Measurements from ENCODE around the gene ARID1B. TPM values are rescaled to one million over a fixed set of nuclear protein-coding genes. Genes with fewer than 3 reads are reported as not detected.

The ARID1B gene
- total RNA-seq (2011; cell fraction: chromatin; rRNA removed; ENCODE audit: low replicate concordance) = 166 and 348 TPM in 2 replicates
- 89.6 and 106 TPM in 2 replicates for total RNA-seq (2011; cell fraction: nucleolus; rRNA removed)
- total RNA-seq (2011; cell fraction: nucleoplasm; rRNA removed) = 226 and 418 TPM in 2 replicates
- total RNA-seq (2014; rRNA removed) (19.3 and 21.3 TPM in 2 replicates), total RNA-seq (2014; rRNA removed; fragmentation: Illumina TruSeq; extraction: Trizol) (32.9 and 37.6 TPM in 2 replicates), total RNA-seq (2015; rRNA removed; fragmentation: Illumina TruSeq; extraction: Trizol) (33.7 and 34.3 TPM in 2 replicates), total RNA-seq (2021) (48.6 and 50.5 TPM in 2 replicates), polyA plus RNA-seq (2011; rRNA removed) (20.5 and 20.7 TPM in 2 replicates), polyA plus RNA-seq (2014; fragmentation: Illumina TruSeq; extraction: Trizol) (26.2 and 30.1 TPM in 2 replicates), polyA plus RNA-seq (2014; fragmentation: Nextera tagmentation; extraction: Ambion mirVana) (10 to 100 TPM; 12.5 to 25.8 TPM), polyA plus RNA-seq (2014; rRNA removed) (21.8 and 22.3 TPM in 2 replicates), polyA minus RNA-seq (2011; rRNA and poly(A)+ RNA removed) (81.8 and 86.3 TPM in 2 replicates), Bru-seq, nascent RNA (percentile 83 among the genes with signal in this experiment), BruChase-seq, experiment 1, labeled RNA remaining after a 2-hour chase (percentile 86 among the genes with signal in this experiment), BruChase-seq, experiment 2, labeled RNA remaining after a 6-hour chase (percentile 82 among the genes with signal in this experiment)
- 16.9 and 20.5 TPM in 2 replicates for polyA plus RNA-seq (2011; cell fraction: cytosol; rRNA removed)
- polyA plus RNA-seq (2011; cell fraction: nucleus; rRNA removed) = 46.8 and 68.6 TPM in 2 replicates
- 25.9 and 27.1 TPM in 2 replicates for polyA plus RNA-seq (2012)
- 64.9 and 82.5 TPM in 2 replicates for polyA minus RNA-seq (2011; cell fraction: cytosol; rRNA and poly(A)+ RNA removed)
- 157 and 175 TPM in 2 replicates for polyA minus RNA-seq (2011; cell fraction: nucleus; rRNA and poly(A)+ RNA removed)
- long read RNA-seq, experiment 1, full-length matches to known transcripts = 49 of 168 reads
- long read RNA-seq, experiment 1, partial matches to known transcripts = 87 of 168 reads
- long read RNA-seq, experiment 1, other reads (novel, unspliced or antisense) = 32 of 168 reads
- long read RNA-seq, experiment 2, full-length matches to known transcripts = 11 of 26 reads
- long read RNA-seq, experiment 2, partial matches to known transcripts = 3 of 26 reads
- long read RNA-seq, experiment 2, other reads (novel, unspliced or antisense) = 12 of 26 reads
- long read RNA-seq, experiment 3, full-length matches to known transcripts = 1 of 7 reads
- long read RNA-seq, experiment 3, partial matches to known transcripts = 2 of 7 reads
- long read RNA-seq, experiment 3, other reads (novel, unspliced or antisense) = 4 of 7 reads

DNA sequence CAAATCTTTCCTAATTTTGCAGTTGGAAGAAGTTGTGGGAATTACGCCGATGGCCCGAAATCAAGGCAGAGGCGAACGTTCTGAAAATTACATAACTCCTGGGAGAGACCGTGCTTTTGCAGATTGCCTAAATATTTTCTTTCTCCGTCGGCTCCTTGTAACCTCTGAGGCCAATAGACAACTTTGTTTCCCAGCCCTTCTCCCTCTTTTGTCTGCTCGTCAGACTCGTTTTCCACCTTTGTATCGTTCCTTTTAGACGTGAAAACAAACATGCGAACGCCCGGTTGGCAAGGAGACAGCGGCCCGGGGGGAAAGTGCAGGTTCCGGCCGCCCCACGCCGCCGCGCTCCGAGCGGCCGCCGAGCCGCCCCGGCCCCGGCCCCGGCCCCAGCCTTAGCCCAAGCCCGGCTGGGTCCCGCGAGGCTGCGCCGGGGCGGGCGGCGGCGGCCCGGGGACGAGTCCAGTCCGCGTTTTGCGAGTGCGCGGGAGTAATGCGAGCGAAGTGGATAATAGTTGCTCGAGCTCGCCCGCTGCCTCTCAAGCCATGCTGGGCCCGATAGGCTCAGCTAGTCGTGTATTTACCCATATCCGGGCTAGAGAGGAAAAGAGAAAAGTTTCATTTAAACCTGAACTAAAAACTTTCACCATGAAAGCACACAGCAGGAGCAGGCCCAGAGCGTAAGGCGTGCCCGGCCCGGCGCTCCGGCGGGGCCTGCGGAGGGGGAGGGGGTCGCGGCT, at the start of gene ARID1B:
ARID1B (plus strand) TSS at position 539 of the 737 bp plus-strand sequence. CDS start 303 bp downstream, outside the sequence.
- no peaks in the 10 kb centered on the region for H4K20me1 ChIP-seq (replicated peaks; ENCODE audit: control insufficient read depth, insufficient read depth, low read length)
- BruUV-seq (replicated peaks) = no TSS peak
- ChIA-PET POLR2A (interaction anchor here (0.8 to 2.4 kb wide), 5 partner anchors 8 to 24 kb away, joined by 3 to 6 read pairs (median 4); no protein-coding TSS in a partner anchor), CTCF (ENCODE audit: low intra/inter-chr PET ratio) (no interaction called here)
- peak within 1 kb of the TSS; percentile 94 for H3K4me2 ChIP-seq (ENCODE audit: insufficient read depth, low read length)
- ATAC-seq = peak; percentile 49
- H2AFZ ChIP-seq (ENCODE audit: low read depth, low read length) = peak within 1 kb of the TSS; percentile 93
- FAIRE-seq = no peak
- in situ Hi-C loops (cut with MboI) = no loop called here
- no peaks in the 10 kb centered on the region for H3K9me3 ChIP-seq (replicated peaks; ENCODE audit: control insufficient read depth, insufficient read depth, low read depth, low read length)
- peak within 1 kb of the TSS; percentile 95 for H3K27ac ChIP-seq (ENCODE audit: extremely low read depth, low read depth, low read length)
- H3K4me1 ChIP-seq (replicated peaks in 1 of 2; ENCODE audit: control insufficient read depth in 2 of 2, insufficient read depth in 2 of 2, low read length in 2 of 2) = peaks cover 8 to 15% of the 10 kb centered on the region in 2 experiments; a peak in 3 of 5 replicates
- under 1% methylated on average over 63 of the region's 65 CpGs for WGBS (ENCODE audit: insufficient coverage, low coverage, missing lambda C conversion rate)
- H3K9me1 ChIP-seq (ENCODE audit: control insufficient read depth, insufficient read depth, low read length) = no peaks in the 10 kb centered on the region
- H3K79me2 ChIP-seq (ENCODE audit: control insufficient read depth, insufficient read depth, low read length) = peaks cover 51% of the 10 kb centered on the region
- intact Hi-C loops (cut with micrococcal nuclease) = loop anchor here (1.0 to 5.0 kb wide), 3 partner anchors 56 to 215 kb away; no protein-coding TSS in a partner anchor
- H3K36me3 ChIP-seq (ENCODE audit: control insufficient read depth, insufficient read depth, low read length) = no peaks in the 10 kb centered on the region
- DNase-seq (ENCODE audit: extremely low read depth in 1 of 4, low spot score in 3 of 4) = peak; percentile 75 to 83 (median 80)
- peak within 1 kb of the TSS; percentile 88 to 98 for H3K9ac ChIP-seq (ENCODE audit: insufficient read depth in 1 of 2, low read depth in 2 of 2, low read length in 2 of 2)
- H3K27me3 ChIP-seq (ENCODE audit: control insufficient read depth in 2 of 2, insufficient read depth in 2 of 2, low read length in 2 of 2) = no peaks in the 10 kb centered on the region
- H3K4me3 ChIP-seq = peak within 1 kb of the TSS; percentile 75
- peak; percentile 59; the same call in 1 of the 2 replicates for TF ChIP-seq NFRKB (IDR thresholded peaks at IDR 0.05; ENCODE audit: low read depth)
- TF ChIP-seq CEBPG (CRISPR knock-in tag; IDR thresholded peaks at IDR 0.05) = no peak
- TF ChIP-seq CEBPG (tag; conservative IDR thresholded peaks at IDR 0.05 in 1 of 2, IDR thresholded peaks at IDR 0.05 in 1 of 2) = peak in 1 of 2 experiments; percentile 67; a peak in 2 of 4 replicates
- TF ChIP-seq, protein P1, sequence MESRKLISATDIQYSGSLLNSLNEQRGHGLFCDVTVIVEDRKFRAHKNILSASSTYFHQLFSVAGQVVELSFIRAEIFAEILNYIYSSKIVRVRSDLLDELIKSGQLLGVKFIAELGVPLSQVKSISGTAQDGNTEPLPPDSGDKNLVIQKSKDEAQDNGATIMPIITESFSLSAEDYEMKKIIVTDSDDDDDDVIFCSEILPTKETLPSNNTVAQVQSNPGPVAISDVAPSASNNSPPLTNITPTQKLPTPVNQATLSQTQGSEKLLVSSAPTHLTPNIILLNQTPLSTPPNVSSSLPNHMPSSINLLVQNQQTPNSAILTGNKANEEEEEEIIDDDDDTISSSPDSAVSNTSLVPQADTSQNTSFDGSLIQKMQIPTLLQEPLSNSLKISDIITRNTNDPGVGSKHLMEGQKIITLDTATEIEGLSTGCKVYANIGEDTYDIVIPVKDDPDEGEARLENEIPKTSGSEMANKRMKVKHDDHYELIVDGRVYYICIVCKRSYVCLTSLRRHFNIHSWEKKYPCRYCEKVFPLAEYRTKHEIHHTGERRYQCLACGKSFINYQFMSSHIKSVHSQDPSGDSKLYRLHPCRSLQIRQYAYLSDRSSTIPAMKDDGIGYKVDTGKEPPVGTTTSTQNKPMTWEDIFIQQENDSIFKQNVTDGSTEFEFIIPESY (CRISPR knock-in tag; IDR thresholded peaks at IDR 0.05) = 0 out of 2 replicates have a peak, but pooled peaks have one; percentile 11
- 0 out of 2 replicates have a peak, but pooled peaks have one; percentile 20 for TF ChIP-seq GABPB1 (CRISPR knock-in tag; IDR thresholded peaks at IDR 0.05)
